GM10266 (cell line): Measurements from ENCODE around the gene RBPJL.

ENCODE experiments used
- DNase-seq: peaks from one replicate; pipeline ENCODE4 v3.0.0; 2012; ENCODE audit errors: extremely low spot score
- TF ChIP-seq, protein P1 (sequence below): IDR thresholded peaks from 2 replicates; pipeline ENCODE4 v1.5.1; 2012; ENCODE audit warnings: mild to moderate bottlenecking, low read depth; ENCODE audit not compliant: control insufficient read depth, insufficient read depth; ENCODE audit errors: missing control alignments

RBPJL gene

GRCh38 chr20:45329497-45330319 lies 23.1 kb downstream of the RBPJL start:
- no peak for DNase-seq
- TF ChIP-seq, protein P1, sequence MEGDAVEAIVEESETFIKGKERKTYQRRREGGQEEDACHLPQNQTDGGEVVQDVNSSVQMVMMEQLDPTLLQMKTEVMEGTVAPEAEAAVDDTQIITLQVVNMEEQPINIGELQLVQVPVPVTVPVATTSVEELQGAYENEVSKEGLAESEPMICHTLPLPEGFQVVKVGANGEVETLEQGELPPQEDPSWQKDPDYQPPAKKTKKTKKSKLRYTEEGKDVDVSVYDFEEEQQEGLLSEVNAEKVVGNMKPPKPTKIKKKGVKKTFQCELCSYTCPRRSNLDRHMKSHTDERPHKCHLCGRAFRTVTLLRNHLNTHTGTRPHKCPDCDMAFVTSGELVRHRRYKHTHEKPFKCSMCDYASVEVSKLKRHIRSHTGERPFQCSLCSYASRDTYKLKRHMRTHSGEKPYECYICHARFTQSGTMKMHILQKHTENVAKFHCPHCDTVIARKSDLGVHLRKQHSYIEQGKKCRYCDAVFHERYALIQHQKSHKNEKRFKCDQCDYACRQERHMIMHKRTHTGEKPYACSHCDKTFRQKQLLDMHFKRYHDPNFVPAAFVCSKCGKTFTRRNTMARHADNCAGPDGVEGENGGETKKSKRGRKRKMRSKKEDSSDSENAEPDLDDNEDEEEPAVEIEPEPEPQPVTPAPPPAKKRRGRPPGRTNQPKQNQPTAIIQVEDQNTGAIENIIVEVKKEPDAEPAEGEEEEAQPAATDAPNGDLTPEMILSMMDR = no peak

GRCh38 chr20:45330476-45330875 lies 23.8 kb downstream of the RBPJL start:
- TF ChIP-seq, protein P1 = no peak
- DNase-seq = no peak

DNA sequence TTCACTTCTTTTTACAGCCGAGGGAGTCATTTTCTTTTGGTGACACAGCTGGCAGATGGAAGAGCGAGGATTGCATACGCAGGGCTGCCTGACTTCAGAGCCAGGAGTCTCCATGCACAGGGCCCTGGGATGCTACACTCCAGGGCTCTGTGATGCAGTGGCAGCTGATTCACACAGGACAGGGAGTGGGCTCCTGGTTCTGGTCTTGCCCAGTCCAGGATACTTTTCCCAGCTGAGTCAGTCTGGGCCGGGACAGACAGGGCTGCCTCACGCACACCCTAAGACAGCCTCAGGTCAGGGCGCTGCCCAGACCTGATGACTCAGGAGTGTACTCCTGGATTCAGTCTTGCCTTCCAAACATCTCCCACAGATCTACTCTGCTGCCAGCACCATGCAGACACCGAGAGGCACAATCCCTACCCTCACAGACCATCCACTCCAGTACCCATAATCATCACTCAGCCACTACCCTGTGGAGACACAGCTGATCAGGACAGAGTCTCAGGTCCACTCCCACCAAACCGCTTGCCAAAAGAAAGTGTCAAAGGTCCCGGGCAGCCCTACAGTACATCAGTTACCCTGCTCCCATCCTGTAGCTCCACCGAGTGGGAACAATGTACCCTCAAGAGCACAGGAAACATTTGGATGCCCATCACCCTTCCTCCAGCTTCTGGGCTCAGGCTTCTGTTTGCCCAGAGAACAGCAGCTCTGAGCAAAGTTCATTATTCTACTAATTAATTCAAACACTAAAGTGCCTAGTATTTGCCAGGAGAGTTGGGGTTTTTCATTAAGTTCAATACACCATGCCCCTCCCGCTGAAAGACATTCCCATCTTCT lies 30.1 kb downstream of the RBPJL start:
- TF ChIP-seq, protein P1 = no peak
- no peak for DNase-seq

- DNase-seq = no peak
Observed at GRCh38 chr20:45337367-45338120, 30.9 kb downstream of the RBPJL start.

DNA sequence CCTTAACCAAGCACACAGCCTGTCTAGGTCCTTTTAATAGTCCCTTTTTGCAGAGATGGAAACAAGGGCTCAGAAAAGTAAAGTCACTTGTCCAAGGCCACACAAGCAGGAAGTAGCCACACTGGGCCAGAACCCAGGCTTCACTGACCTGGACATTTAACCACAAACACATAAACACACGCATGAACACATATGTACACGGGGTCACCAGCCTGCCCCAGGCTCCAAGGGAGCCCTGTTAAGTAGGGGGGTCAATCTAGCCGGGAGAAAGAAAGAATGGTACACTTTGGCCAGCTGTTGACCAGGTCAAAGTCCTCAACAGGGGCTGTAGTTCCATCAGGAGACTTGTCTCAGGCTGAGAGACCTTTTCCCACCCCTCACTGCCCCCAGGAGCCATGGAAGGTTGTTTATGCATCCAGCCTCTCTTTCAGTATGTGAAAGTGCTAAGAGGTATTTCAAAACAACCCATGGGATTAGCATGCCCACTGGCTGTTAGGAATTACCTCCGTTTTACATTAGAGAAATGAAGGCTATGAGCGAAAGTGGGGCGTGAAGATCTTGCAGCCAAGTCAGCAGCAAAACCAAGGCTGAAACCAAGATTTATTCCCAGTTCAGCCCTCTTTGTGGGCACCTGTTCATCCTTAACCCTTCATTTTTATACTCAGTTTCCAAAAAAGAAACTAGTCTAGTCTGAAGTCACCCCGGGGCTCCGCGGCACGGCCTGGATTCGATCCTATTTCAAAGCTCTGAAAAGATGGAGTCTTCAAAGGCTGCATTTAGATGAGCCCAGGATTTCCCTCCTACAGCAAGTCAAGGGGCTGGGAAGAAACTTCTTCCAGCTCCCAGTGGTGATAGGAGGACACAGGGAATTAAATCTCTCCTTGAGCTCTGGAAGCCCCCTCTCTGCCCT lies 31.7 kb downstream of the RBPJL start:
- TF ChIP-seq, protein P1 = no peak
- DNase-seq = no peak

More at GRCh38 chr20:45337367-45338120, 30.9 kb downstream of the RBPJL start:
- TF ChIP-seq, protein P1 = no peak

GRCh38 chr20:45339084-45339483 lies 32.4 kb downstream of the RBPJL start:
- no peak for DNase-seq
- TF ChIP-seq, protein P1 = no peak
